ENCODE results near the gene SNAP29.

GRCh38 chr22:20926243-20926642, 67.4 kb downstream of the SNAP29 start:
- TF ChIP-seq CTCF (IDR thresholded peaks at IDR 0.05; ENCODE audit: low read length) (no peak), EZH2 (optimal IDR thresholded peaks at IDR 0.05; ENCODE audit: low read depth, low read length) (no peak)

All from MM.1S (cell line).